HepG2 (cell line): Measurements from ENCODE around the gene TAP1. TPM values are rescaled to one million over a fixed set of nuclear protein-coding genes. Genes with fewer than 3 reads are reported as not detected.
A peak's percentile ranks its signal among the peaks of the same experiment; 100 is the strongest.

Experiments used
- AHR ChIP-seq: IDR thresholded peaks from 2 replicates; pipeline ENCODE4 v1.6.1; 2018; ENCODE audit warnings: missing genetic modification reagents, missing compliant biosample characterization
- CBFB ChIP-seq: sonication (generic); formaldehyde crosslinking; IDR thresholded peaks from 2 replicates; pipeline ENCODE4 v1.4.0; 2020; ENCODE audit warnings: missing genetic modification reagents
- DNMT3B ChIP-seq: conservative IDR thresholded peaks from 2 replicates; pipeline ENCODE4 v1.6.1; 2016; ENCODE audit warnings: missing biosample characterization, control low read depth
- EZH2 ChIP-seq: conservative IDR thresholded peaks from 2 replicates; pipeline ENCODE4 v1.6.1; 2012; ENCODE audit warnings: mild to moderate bottlenecking, low read depth, low read length, moderate library complexity
- HNRNPUL1 ChIP-seq: fragments of 200-400 bp; formaldehyde crosslinking; IDR thresholded peaks from 2 replicates; pipeline ENCODE4 v1.6.1; 2017; ENCODE audit warnings: low read depth, mild to moderate bottlenecking, low read length, moderate library complexity
- JUND ChIP-seq: sonication (generic); formaldehyde crosslinking; IDR thresholded peaks from 2 replicates; pipeline ENCODE4 v1.8.0; 2022; ENCODE audit warnings: mild to moderate bottlenecking, missing genetic modification reagents
- PAXIP1 ChIP-seq: sonication (generic); formaldehyde crosslinking; conservative IDR thresholded peaks from 2 replicates; pipeline ENCODE4 v1.4.0; 2020; ENCODE audit warnings: mild to moderate bottlenecking, missing genetic modification reagents, moderate library complexity
- PLRG1 ChIP-seq: fragments of 450-650 bp; conservative IDR thresholded peaks from 2 replicates; pipeline ENCODE4 v1.6.1; 2016
- SIX4 ChIP-seq: sonication (generic); formaldehyde crosslinking; IDR thresholded peaks from 2 replicates; pipeline ENCODE4 v1.4.0; 2020; ENCODE audit warnings: missing genetic modification reagents
- SUZ12 ChIP-seq: fragments of 150-350 bp; IDR thresholded peaks from 2 replicates; pipeline ENCODE4 v1.6.1; 2014; ENCODE audit warnings: low read depth, low read length
- ZBTB39 ChIP-seq: sonication (generic); formaldehyde crosslinking; IDR thresholded peaks from 2 replicates; pipeline ENCODE4 v1.5.0; 2020; ENCODE audit warnings: missing genetic modification reagents
- ZNF317 ChIP-seq: sonication (generic); formaldehyde crosslinking; IDR thresholded peaks from 2 replicates; pipeline ENCODE4 v1.5.0; 2020; ENCODE audit warnings: mild to moderate bottlenecking, missing genetic modification reagents
- ZNF512B ChIP-seq: sonication (generic); formaldehyde crosslinking; IDR thresholded peaks from 2 replicates; pipeline ENCODE4 v1.5.1; 2020; ENCODE audit warnings: missing genetic modification reagents, mild to moderate bottlenecking, borderline replicate concordance
- ZNF710 ChIP-seq: sonication (generic); formaldehyde crosslinking; IDR thresholded peaks from 2 replicates; pipeline ENCODE4 v1.5.0; 2020; ENCODE audit warnings: mild to moderate bottlenecking, missing genetic modification reagents, borderline replicate concordance
- ZNF800 ChIP-seq: sonication (generic); formaldehyde crosslinking; IDR thresholded peaks from 2 replicates; pipeline ENCODE4 v1.4.0; 2020; ENCODE audit warnings: missing genetic modification reagents
- ZNF879 ChIP-seq: sonication (generic); formaldehyde crosslinking; IDR thresholded peaks from 2 replicates; pipeline ENCODE4 v1.8.1; 2023; ENCODE audit warnings: missing genetic modification reagents
- polyA plus RNA-seq, 8 experiments: library from polyadenylated mRNA; depleted of rRNA in 3 of 8; stranded (reverse) in 7 of 8; unstranded in 1 of 8; fragments of >200 nt; fragmentation: Illumina TruSeq in 4 of 8; extraction: Trizol in 4 of 8; gene quantifications; 2 replicates each; pipeline versions ENCODE4 v1.2.1 to v1.2.3, GENCODE V29; 2011 to 2016; ENCODE audit warnings: low read depth in 4 of 8, missing spikeins in 1 of 8, mixed read lengths in 1 of 8; ENCODE audit not compliant: insufficient read depth in 1 of 8
- total RNA-seq, 5 experiments: library from RNA; depleted of rRNA; stranded (reverse); fragments of >200 nt; fragmentation: Illumina TruSeq; extraction: Trizol; gene quantifications; 2 replicates each; pipeline ENCODE4 v1.2.3, GENCODE V29; 2016; ENCODE audit warnings: low read depth in 1 of 5

The TAP1 gene
- total and polyA plus RNA-seq, 2 of the 13 experiments (the other 11 are each of a cell fraction or from before 2014, with no cell fraction given), result 31.2 to 52.2 TPM

- no peak for TF ChIP-seq ZNF512B
- TF ChIP-seq PAXIP1 (CRISPR knock-in tag), result no peak; the same call in 1 of the 2 replicates
- TF ChIP-seq ZNF879 (CRISPR knock-in tag), result no peak
- TF ChIP-seq ZNF800 (CRISPR knock-in tag), result peak; percentile 98
- TF ChIP-seq ZNF710, result peak; percentile 58; the same call in 1 of the 2 replicates
- TF ChIP-seq JUND (CRISPR knock-in tag), result no peak
- no peak for TF ChIP-seq EZH2
- no peak for TF ChIP-seq PLRG1
- TF ChIP-seq AHR (CRISPR knock-in tag), result no peak
- no peak; the same call in 1 of the 2 replicates for TF ChIP-seq SIX4 (CRISPR knock-in tag)
- TF ChIP-seq ZNF317 (CRISPR knock-in tag), result peak; percentile 44; the same call in 1 of the 2 replicates
- TF ChIP-seq HNRNPUL1, result no peak
- no peak for TF ChIP-seq SUZ12
- TF ChIP-seq DNMT3B (CRISPR knock-in tag), result no peak
- TF ChIP-seq CBFB (CRISPR knock-in tag), result peak; percentile 68; the same call in 1 of the 2 replicates
- no peak for TF ChIP-seq ZBTB39 (CRISPR knock-in tag)
Measured at GRCh38 chr6:32853541-32854375, at the start of gene TAP1, which contains the start of gene PSMB9 (continued).
